ENCODE results near the gene DNAH3.
A peak's percentile ranks its signal among the peaks of the same experiment; 100 is the strongest.

Gene DNAH3

DNA sequence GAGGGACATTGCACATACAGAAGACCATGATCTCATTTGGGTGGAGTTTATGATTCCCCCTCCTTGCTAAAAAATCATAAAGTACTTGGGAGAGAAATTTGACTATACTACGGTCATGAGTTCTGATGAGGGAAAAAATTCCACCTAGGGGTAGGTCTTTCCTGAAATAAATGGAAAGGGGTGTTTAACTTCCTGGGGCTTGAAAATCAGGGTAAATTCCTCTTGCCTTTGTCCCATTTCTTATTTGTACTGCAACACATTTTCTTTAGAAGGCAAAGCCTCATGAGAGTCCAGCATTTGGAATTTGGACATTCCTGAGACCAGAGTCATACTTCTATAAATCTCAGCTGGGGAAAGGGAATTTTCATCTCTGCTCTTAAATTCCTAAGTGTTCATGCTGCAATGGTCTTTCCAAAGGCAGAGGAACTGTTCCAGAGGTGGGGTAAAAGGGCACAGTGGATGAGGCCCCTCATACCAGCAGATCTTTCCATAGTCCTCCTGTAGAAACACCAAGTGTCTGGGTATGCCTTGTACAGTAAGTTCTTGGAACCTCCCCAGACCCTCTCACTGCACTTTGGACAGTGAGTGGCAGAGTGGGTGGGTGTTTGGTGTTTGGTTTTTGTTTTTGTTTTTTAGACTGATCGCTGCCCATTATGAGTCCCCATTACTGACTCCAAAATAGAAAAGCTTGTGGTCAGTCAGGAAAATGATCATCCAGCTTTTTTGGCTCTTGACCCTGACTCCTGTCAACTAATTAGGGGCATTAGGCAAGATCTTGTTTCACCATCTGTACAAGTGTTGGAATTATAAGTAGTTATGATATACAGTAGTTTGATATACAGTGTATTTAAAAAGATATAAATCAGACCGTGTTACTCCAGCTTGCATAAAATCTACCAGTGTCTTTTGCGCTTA lies 244.0 kb downstream of the DNAH3 start:
- no peak for DNase-seq (ENCODE audit: low read depth in 2 of 2)

GRCh38 chr16:20905576-20905975 lies 245.1 kb downstream of the DNAH3 start:
- DNase-seq (ENCODE audit: low read depth in 2 of 2), result no peak

DNA sequence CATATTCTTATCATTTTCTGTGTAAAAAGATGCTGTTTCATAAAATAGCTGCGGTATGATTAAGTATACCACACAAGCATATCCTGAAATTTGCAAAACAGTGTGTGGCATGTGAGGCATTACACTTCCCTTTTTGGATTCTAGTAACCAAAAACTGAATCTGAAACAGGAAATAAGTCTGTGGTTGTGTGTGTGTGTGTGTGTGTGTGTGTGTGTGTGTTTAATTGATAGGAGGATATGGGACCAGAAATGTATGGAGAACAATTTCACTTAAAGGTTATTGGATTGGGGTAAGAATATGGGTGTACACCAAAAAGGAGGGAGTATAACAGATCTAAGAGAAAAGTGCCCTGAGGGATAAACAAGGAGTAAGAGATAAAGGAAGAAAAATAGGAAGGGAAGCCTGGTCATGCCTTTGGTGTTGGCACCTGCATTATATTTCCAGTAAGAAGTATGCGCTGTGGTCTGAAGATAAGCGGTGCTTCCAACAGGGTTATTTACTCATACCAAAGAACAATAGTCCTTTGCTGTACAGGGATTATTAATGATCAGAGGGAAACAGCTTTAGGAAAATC lies 246.1 kb downstream of the DNAH3 start:
- DNase-seq (ENCODE audit: low read depth in 2 of 2), result no peak

- DNase-seq (ENCODE audit: low read depth in 2 of 2), result no peak
These were observed 246.6 kb downstream of the DNAH3 start for GRCh38 chr16:20903899-20904506.

DNA sequence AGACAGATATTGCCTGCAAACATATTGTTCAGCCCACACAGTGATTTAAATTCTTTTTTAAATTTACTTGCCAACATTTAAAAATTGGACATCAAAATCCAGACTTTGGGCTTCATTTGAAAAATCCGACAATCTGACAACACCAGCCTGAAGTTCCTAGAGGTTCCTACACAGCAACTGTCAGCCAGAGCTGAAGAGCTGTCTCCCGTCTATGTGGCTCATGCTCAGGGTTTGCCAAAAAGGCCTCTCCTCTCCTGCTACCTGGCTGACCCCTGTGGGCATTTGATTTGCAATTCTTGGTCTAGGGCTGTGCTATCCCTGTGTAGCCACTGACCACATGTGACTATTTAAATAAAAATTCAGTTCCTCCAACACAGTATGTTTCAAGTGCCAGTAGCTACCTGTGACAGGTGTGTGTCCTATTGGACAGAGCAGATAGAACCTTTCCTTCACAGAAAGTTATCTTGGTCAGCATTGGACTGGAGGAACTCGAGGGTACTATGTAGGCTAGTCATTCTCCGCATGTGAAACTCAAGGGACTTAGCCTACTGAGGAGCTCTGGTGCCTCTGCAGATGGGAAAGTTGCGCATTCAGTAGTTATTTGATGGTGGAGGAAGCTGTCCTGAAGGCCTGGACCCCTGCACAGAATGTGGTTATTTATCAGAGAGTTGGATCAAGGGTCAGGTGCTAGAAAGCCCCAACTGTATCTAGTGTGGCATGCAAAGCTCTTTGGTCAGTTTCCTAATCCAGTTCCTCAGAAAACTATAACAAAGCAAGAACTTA lies 247.3 kb downstream of the DNAH3 start:
- DNase-seq (ENCODE audit: low read depth in 2 of 2), result no peak

DNA sequence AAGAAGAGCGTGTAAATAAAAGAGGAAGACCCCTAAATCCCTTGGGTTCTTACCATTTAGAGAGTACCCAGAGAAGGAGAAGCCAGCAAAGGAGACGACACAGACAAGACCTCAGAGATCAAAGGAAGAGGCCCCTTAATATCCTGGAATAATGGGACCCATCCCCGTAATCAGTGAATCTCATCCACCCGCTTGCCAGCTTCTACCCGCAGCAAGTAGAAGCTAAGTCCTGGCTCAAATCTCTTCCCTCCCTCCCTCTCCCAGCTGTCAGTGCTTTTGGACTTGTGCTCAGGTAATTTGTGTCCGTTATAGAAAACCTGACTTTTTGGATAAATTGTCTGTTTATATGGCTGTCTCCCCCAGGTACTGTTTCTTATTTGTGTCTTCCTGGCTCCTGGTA lies 248.2 kb downstream of the DNAH3 start:
- no peak for DNase-seq (ENCODE audit: low read depth in 2 of 2)

- no peak for DNase-seq (ENCODE audit: low read depth in 2 of 2)
These were observed 249.1 kb downstream of the DNAH3 start for GRCh38 chr16:20901436-20902112.

DNA sequence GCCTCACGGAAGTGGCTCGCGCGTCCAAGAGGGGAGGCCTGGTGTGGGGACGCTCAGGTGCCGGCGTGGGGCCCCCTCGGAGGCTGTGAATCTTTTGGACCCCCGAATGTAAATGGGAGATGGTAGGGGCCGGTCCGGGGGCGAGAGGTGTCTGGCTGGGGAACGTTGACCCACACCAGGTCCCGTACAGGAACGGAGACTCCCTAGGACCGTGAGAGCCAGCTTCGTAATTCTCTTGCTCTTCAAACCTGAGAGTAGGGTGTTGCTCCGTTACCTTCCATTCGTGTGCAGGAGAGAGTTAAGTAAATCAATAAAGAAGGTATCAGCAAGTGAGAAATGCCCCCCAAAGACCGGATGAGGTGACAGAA lies 249.6 kb downstream of the DNAH3 start:
- no peak for DNase-seq (ENCODE audit: low read depth in 2 of 2)

GRCh38 chr16:20900299-20901067 lies 250.2 kb downstream of the DNAH3 start, which contains the start of the genes DCUN1D3 and LYRM1:
Gene DCUN1D3, minus strand, starts transcription at chr16:20900358. Its CDS starts 37,820 bp downstream, at chr16:20862538.
Gene LYRM1, plus strand, starts transcription at chr16:20900771. Its CDS starts 14,785 bp downstream, at chr16:20915556.
- DNase-seq (ENCODE audit: low read depth in 2 of 2), result peak; percentile 80 to 87

DNA sequence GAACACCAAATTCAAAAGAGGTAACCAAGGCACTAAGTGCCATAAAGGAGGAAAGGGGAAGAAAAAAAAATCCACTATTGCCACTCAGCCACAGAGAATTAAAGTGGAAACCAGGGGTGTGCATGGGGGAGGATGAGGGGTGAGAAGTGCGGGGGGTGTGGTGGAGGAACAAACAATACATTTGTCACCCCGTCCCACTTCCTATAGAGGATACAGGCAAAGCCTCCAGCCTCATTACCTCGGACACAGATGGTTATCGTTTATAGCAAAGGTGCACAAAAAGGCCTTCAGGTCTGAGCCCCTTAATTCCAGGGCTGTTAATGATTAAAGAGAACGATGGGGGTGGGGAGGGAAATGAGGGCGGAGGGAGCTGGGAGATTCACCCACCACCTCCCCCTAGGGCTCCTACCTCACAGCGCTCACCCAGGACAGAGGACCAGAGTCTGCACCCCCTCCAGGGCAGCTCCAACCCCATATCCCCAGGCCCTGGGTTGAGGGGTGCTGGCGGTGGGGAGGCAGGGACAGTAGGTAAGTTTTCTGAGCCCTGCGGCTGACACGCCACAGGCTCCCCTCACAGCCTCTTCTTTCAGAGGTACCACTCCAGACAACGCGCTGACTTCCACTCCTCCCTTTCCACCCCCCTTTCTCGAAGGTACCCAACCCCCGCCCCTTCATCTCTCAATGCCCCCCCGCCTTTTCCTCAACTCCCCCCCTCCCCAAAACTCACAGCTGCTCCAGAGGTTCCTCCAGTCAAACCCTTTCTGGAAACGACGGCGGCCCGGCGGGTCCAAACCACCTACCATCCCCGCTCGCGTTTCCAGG lies 251.0 kb downstream of the DNAH3 start:
- DNase-seq (ENCODE audit: low read depth in 2 of 2), result peak in 1 of 2 donors; percentile 3

GRCh38 chr16:20899071-20899470 lies 251.6 kb downstream of the DNAH3 start:
- DNase-seq (ENCODE audit: low read depth in 2 of 2), result no peak

DNA sequence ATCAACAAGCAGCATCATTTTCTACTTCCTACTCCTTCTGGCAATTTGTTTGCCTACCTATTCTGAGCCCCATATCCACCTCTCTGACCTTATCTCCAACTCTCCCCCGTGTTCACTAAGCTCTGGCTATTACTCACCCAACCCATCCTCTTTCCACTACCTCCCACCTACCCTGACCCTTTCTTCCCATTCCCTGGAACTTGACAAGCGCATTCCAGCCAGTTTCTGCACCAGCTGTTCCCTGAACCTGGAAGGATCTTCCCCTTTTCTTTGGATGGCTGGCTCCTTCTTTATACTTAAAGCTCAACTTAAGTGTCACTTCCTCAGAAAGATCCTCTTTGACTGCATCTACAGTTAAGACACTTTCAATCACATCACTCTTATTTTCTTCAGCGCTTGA lies 252.7 kb downstream of the DNAH3 start:
- DNase-seq (ENCODE audit: low read depth in 2 of 2), result no peak

GRCh38 chr16:20897253-20897897 lies 253.3 kb downstream of the DNAH3 start:
- DNase-seq (ENCODE audit: low read depth in 2 of 2), result no peak

- no peak for DNase-seq (ENCODE audit: low read depth in 2 of 2)
These were observed 256.3 kb downstream of the DNAH3 start for GRCh38 chr16:20894388-20894787.

DNA sequence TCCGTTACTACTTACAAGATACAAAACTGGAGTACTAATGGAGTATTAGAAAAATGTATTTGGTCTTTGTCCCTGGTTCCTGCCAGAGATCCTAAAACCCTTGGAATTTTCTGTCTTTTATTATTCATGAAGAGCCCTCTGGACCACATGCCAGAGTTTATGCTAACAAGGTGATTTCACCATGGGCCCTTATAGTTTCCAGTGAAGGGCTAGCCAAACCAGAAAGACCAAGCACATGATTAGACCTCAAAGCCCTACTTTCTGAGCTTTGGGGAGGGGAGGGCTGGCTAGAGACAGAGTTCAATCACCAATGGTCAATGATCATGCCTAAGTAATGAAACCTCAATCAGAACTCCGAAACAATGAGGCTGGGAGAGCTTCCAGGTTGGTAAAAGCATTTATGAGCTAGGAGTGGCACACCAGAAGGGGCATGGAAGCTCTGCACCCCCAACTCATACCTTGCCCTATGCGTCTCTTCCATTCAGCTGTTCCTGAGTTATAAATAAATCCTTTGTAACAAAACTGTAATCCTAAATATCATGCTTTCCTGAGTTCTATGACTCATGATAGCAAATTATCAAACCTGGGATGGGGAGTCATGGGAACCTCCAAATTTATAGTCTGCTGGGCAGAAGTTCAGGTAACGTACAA lies 260.9 kb downstream of the DNAH3 start:
- DNase-seq (ENCODE audit: low read depth in 2 of 2), result no peak

DNA sequence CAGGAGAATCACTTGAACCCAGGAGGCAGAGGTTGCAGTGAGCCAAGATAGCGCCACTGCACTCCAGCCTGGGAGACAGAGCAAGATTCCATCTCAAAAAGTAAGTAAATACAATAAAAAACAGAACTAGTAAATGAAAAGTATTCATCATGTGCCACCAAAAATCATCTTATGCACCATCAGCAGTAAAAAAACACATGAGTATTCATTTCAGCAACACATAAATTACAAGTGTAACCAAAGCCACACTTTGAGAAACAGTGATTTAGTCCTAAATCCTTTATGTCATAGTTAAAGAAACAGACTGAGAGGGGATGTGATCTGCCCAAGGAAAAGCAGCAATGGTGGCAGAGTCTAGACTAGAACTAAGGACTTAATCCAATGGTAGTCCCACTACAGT lies 263.4 kb downstream of the DNAH3 start:
- DNase-seq (ENCODE audit: low read depth in 2 of 2), result no peak

GRCh38 chr16:20886320-20886719 lies 264.3 kb downstream of the DNAH3 start:
- DNase-seq (ENCODE audit: low read depth in 2 of 2), result no peak

DNA sequence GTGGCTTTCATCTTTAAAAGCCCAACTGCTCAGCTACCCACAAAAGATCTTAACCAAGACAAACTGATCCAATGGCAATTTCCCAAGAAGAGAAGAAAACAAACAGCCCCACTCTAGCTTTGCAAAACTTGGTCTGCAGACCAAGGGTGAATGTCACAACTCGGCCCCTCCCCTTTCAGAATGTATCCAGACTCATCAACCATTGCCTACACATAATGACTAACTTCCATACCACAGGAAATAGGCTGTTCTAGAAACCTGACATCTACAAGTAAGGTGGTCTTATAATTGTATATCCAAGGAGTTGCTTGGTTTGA lies 266.4 kb downstream of the DNAH3 start:
- DNase-seq (ENCODE audit: low read depth in 2 of 2), result no peak

Data from activated CD8-positive, alpha-beta memory T cell treated with anti-CD3 and anti-CD28 coated beads for 4 hours (primary cell).